ENCODE results near the gene KRTAP13-4. TPM values are rescaled to one million over a fixed set of nuclear protein-coding genes. Genes with fewer than 3 reads are reported as not detected.

KRTAP13-4 gene
- polyA plus RNA-seq, 1 donor (not counting 4 experiments of a cell fraction or from before 2014, with no cell fraction given): not detected

DNA sequence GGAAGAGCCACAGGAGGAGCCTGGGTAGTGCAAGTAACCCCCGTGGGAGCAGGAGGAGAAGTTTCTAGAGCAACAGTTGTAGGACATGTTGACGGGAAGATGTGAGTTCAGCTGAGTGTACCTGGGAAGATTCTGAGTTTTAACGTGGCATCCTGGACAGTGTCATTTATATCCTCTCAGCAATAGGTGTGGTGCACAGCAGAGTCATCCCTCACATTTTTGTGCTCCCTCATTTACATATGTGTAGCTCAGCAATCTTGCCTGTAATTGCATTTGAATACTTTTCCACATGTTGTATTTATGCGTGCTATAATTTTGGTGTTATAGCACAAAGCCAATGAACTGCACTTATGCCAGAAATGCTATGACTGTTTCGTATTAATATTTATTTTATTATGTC lies 4.2 kb upstream of the KRTAP13-4 start, which contains the start of gene KRTAP13-3:
Gene KRTAP13-3, minus strand, starts transcription at position 101 of the 400 bp plus-strand sequence. Its CDS starts 14 bp downstream, at position 87.
- Histone ChIP-seq H3K9ac (ENCODE audit: control insufficient read depth, extremely low read depth, insufficient read depth, low read length) (no peak within 1 kb of the TSS), H3K79me2 (ENCODE audit: control insufficient read depth, insufficient read depth, low read length) (no peaks in the 10 kb centered on the region), H3K4me3 (ENCODE audit: control insufficient read depth in 2 of 3, extremely low read depth in 1 of 3, insufficient read depth in 2 of 3, low read depth in 1 of 3, low read length in 3 of 3) (no peak within 1 kb of the TSS), H3K27me3 (ENCODE audit: control insufficient read depth, extremely low read depth, insufficient read depth, low read length) (no peaks in the 10 kb centered on the region), H3K36me3 (ENCODE audit: control insufficient read depth in 2 of 2, extremely low read depth in 1 of 2, insufficient read depth in 2 of 2, low read length in 2 of 2) (no peaks in the 10 kb centered on the region), H3K9me1 (ENCODE audit: control insufficient read depth, extremely low read depth, insufficient read depth, low read length) (no peaks in the 10 kb centered on the region), H3K9me3 (ENCODE audit: control insufficient read depth, low read depth, low read length) (no peaks in the 10 kb centered on the region), H2AFZ (ENCODE audit: control insufficient read depth, low read length) (no peak within 1 kb of the TSS), H3K27ac (ENCODE audit: control insufficient read depth, insufficient read depth, low read length) (no peak within 1 kb of the TSS), H4K20me1 (ENCODE audit: control insufficient read depth, extremely low read depth, insufficient read depth, low read length) (no peaks in the 10 kb centered on the region), H3K4me1 (ENCODE audit: control insufficient read depth, extremely low read depth, insufficient read depth, low read length) (no peaks in the 10 kb centered on the region), H3K4me2 (ENCODE audit: control insufficient read depth, extremely low read depth, insufficient read depth, low read depth, low read length) (no peak within 1 kb of the TSS)
- TF ChIP-seq CTCF (optimal IDR thresholded peaks at IDR 0.05 in 1 of 3, IDR thresholded peaks at IDR 0.05 in 1 of 3, conservative IDR thresholded peaks at IDR 0.05 in 1 of 3; ENCODE audit: extremely low read depth in 1 of 3, insufficient read depth in 2 of 3, low read length in 3 of 3) (no peak), EZH2 (IDR thresholded peaks at IDR 0.05; ENCODE audit: low read length) (no peak)
- DNase-seq (ENCODE audit: low read depth, low spot score) (no peak), FAIRE-seq (no peak)
- dilution Hi-C loops (cut with MboI; ENCODE audit: extremely low pct_ligation_motif_present, low sequenced_read_pairs): no loop called here

- Histone ChIP-seq H3K79me2 (ENCODE audit: control insufficient read depth, insufficient read depth, low read length) (no peaks in the 10 kb centered on the region), H4K20me1 (ENCODE audit: control insufficient read depth, extremely low read depth, insufficient read depth, low read length) (no peaks in the 10 kb centered on the region), H3K36me3 (ENCODE audit: control insufficient read depth in 2 of 2, extremely low read depth in 1 of 2, insufficient read depth in 2 of 2, low read length in 2 of 2) (no peaks in the 10 kb centered on the region), H2AFZ (ENCODE audit: control insufficient read depth, low read length) (no peak overlapping the region), H3K9me3 (ENCODE audit: control insufficient read depth, low read depth, low read length) (no peaks in the 10 kb centered on the region), H3K4me3 (ENCODE audit: control insufficient read depth in 2 of 3, extremely low read depth in 1 of 3, insufficient read depth in 2 of 3, low read depth in 1 of 3, low read length in 3 of 3) (no peak overlapping the region), H3K9ac (ENCODE audit: control insufficient read depth, extremely low read depth, insufficient read depth, low read length) (no peak overlapping the region), H3K27ac (ENCODE audit: control insufficient read depth, insufficient read depth, low read length) (no peak overlapping the region), H3K4me1 (ENCODE audit: control insufficient read depth, extremely low read depth, insufficient read depth, low read length) (no peaks in the 10 kb centered on the region), H3K9me1 (ENCODE audit: control insufficient read depth, extremely low read depth, insufficient read depth, low read length) (no peaks in the 10 kb centered on the region), H3K27me3 (ENCODE audit: control insufficient read depth, extremely low read depth, insufficient read depth, low read length) (no peaks in the 10 kb centered on the region), H3K4me2 (ENCODE audit: control insufficient read depth, extremely low read depth, insufficient read depth, low read depth, low read length) (no peak overlapping the region)
- no peak for DNase-seq (ENCODE audit: low read depth, low spot score)
- no peak for TF ChIP-seq CTCF (optimal IDR thresholded peaks at IDR 0.05 in 1 of 3, IDR thresholded peaks at IDR 0.05 in 1 of 3, conservative IDR thresholded peaks at IDR 0.05 in 1 of 3; ENCODE audit: extremely low read depth in 1 of 3, insufficient read depth in 2 of 3, low read length in 3 of 3)
- dilution Hi-C loops (cut with MboI; ENCODE audit: extremely low pct_ligation_motif_present, low sequenced_read_pairs): no loop called here
- no peak for FAIRE-seq
Observed at GRCh38 chr21:30426731-30427130, 3.3 kb upstream of the KRTAP13-4 start.
